ENCODE data around the gene PNLIP.

Gene PNLIP

GRCh38 chr10:116574797-116575196 is 29.1 kb downstream of the PNLIP start:
- no peak for DNase-seq (ENCODE audit: low read depth, low spot score)

- no peak for DNase-seq (ENCODE audit: low read depth, low spot score)
Measured at GRCh38 chr10:116587878-116588591, 42.3 kb downstream of the PNLIP start.

GRCh38 chr10:116588995-116589394 is 43.3 kb downstream of the PNLIP start:
- DNase-seq (ENCODE audit: low read depth, low spot score), result no peak

GRCh38 chr10:116589926-116590325 is 44.2 kb downstream of the PNLIP start:
- DNase-seq (ENCODE audit: low read depth, low spot score), result no peak

- DNase-seq (ENCODE audit: low read depth, low spot score), result no peak
Measured at GRCh38 chr10:116590590-116591444, 45.1 kb downstream of the PNLIP start, which contains the start of gene PNLIPRP1. Gene PNLIPRP1 (plus strand): TSS chr10:116590959. CDS start chr10:116591130, 171 bp downstream.

GRCh38 chr10:116593139-116593740 is 47.5 kb downstream of the PNLIP start:
- DNase-seq (ENCODE audit: low read depth, low spot score), result no peak

GRCh38 chr10:116594525-116595035 is 48.8 kb downstream of the PNLIP start:
- no peak for DNase-seq (ENCODE audit: low read depth, low spot score)

- no peak for DNase-seq (ENCODE audit: low read depth, low spot score)
Measured at GRCh38 chr10:116596062-116596461, 50.3 kb downstream of the PNLIP start.

- no peak for DNase-seq (ENCODE audit: low read depth, low spot score)
Measured at GRCh38 chr10:116597543-116597942, 51.8 kb downstream of the PNLIP start.

GRCh38 chr10:116598329-116598728 is 52.6 kb downstream of the PNLIP start:
- DNase-seq (ENCODE audit: low read depth, low spot score), result no peak

- DNase-seq (ENCODE audit: low read depth, low spot score), result no peak
Measured at GRCh38 chr10:116599991-116600390, 54.3 kb downstream of the PNLIP start.

GRCh38 chr10:116602648-116603400 is 57.1 kb downstream of the PNLIP start:
- no peak for DNase-seq (ENCODE audit: low read depth, low spot score)

- DNase-seq (ENCODE audit: low read depth, low spot score), result no peak
Measured at GRCh38 chr10:116606061-116606483, 60.3 kb downstream of the PNLIP start.

- no peak for DNase-seq (ENCODE audit: low read depth, low spot score)
Measured at GRCh38 chr10:116607336-116607735, 61.6 kb downstream of the PNLIP start.

GRCh38 chr10:116608686-116609594 is 63.2 kb downstream of the PNLIP start:
- peak; percentile 8 for DNase-seq (ENCODE audit: low read depth, low spot score)

GRCh38 chr10:116610443-116611152 is 64.9 kb downstream of the PNLIP start:
- no peak for DNase-seq (ENCODE audit: low read depth, low spot score)

GRCh38 chr10:116611153-116611545 is 65.4 kb downstream of the PNLIP start:
- no peak for DNase-seq (ENCODE audit: low read depth, low spot score)

GRCh38 chr10:116612107-116612769 is 66.5 kb downstream of the PNLIP start:
- no peak for DNase-seq (ENCODE audit: low read depth, low spot score)

- no peak for DNase-seq (ENCODE audit: low read depth, low spot score)
Measured at GRCh38 chr10:116613471-116613870, 67.7 kb downstream of the PNLIP start.
